IMR-90 (cell line): ENCODE data around the gene RAB1A. TPM values are rescaled to one million over a fixed set of nuclear protein-coding genes. Genes with fewer than 3 reads are reported as not detected.

Experiments
- ATAC-seq: fragments of 200-7000 bp; cut with Tn5 transposase; 2 replicates; pipeline ENCODE4 v1.9.1; 2020; ENCODE audit warnings: low read depth, mild to moderate bottlenecking, moderate library complexity
- BruUV-seq: library from RNA; stranded (reverse); fragments of 400-500 nt; replicated peaks from 2 replicates; lab custom pipeline; 2021; lab: Mats Ljungman, UMichigan
- CTCF ChIA-PET: fragments of 300-600 bp; formaldehyde crosslinking; extraction: SDS; loops from one replicate; lab custom pipeline; 2021; ENCODE audit warnings: antibody characterized with exemption; lab: Yijun Ruan, JAX
- POLR2A ChIA-PET: fragments of 300-600 bp; sonication (Branson Sonifier 250); formaldehyde crosslinking; loops from one replicate; lab custom pipeline; 2022; ENCODE audit warnings: antibody characterized with exemption; ENCODE audit not compliant: unreplicated experiment; lab: Charles Lee
- DNase-seq: peaks from one replicate; pipeline ENCODE4 v3.0.0; 2013
- H2AFZ ChIP-seq: replicated peaks from 2 replicates; pipeline ENCODE3; 2013; ENCODE audit warnings: low read length, mild to moderate bottlenecking; ENCODE audit not compliant: poor library complexity
- H2AK5ac ChIP-seq: 2 replicates; pipeline ENCODE4 v1.6.1; 2013; ENCODE audit warnings: low read depth, low read length, inconsistent platforms
- H2AK9ac ChIP-seq: replicated peaks from 2 replicates; pipeline ENCODE3; 2013; ENCODE audit warnings: mild to moderate bottlenecking, low read depth, low read length, moderate library complexity; ENCODE audit not compliant: poor library complexity
- H2BK120ac ChIP-seq: 2 replicates; pipeline ENCODE4 v1.6.1; 2013; ENCODE audit warnings: low read depth, low read length, inconsistent platforms
- H2BK15ac ChIP-seq: 3 replicates; pipeline ENCODE4 v1.6.1; 2013; ENCODE audit warnings: low read depth, low read length, inconsistent platforms
- H2BK20ac ChIP-seq: 2 replicates; pipeline ENCODE4 v1.6.1; 2013; ENCODE audit warnings: low read depth, mild to moderate bottlenecking, inconsistent platforms, low read length, moderate library complexity
- H2BK5ac ChIP-seq: 2 replicates; pipeline ENCODE4 v1.6.1; 2013; ENCODE audit warnings: mild to moderate bottlenecking, low read depth, low read length, inconsistent platforms; ENCODE audit not compliant: poor library complexity, severe bottlenecking
- H3K14ac ChIP-seq: replicated peaks from 2 replicates; pipeline ENCODE4 v1.6.1; 2013; ENCODE audit warnings: low read depth, low read length, inconsistent platforms
- H3K18ac ChIP-seq: 2 replicates; pipeline ENCODE4 v1.6.1; 2013; ENCODE audit warnings: low read depth, low read length, control low read depth
- H3K23ac ChIP-seq: 2 replicates; pipeline ENCODE4 v1.6.1; 2013; ENCODE audit warnings: low read depth, low read length, inconsistent platforms
- H3K27ac ChIP-seq: 2 replicates; pipeline ENCODE4 v1.5.1; 2013; ENCODE audit warnings: mild to moderate bottlenecking, control low read depth, low read length; ENCODE audit not compliant: insufficient read depth
- H3K27me3 ChIP-seq: 2 replicates; pipeline ENCODE4 v1.6.1; 2013; ENCODE audit warnings: low read length; ENCODE audit not compliant: control insufficient read depth, insufficient read depth
- H3K36me3 ChIP-seq: 2 replicates; pipeline ENCODE4 v1.6.1; 2013; ENCODE audit warnings: low read length, mixed read lengths; ENCODE audit not compliant: control insufficient read depth, insufficient read depth
- H3K4ac ChIP-seq: 2 replicates; pipeline ENCODE4 v1.6.1; 2013; ENCODE audit warnings: low read depth, low read length, inconsistent platforms
- H3K4me1 ChIP-seq: 2 replicates; pipeline ENCODE4 v1.6.1; 2013; ENCODE audit warnings: low read length, mixed read lengths; ENCODE audit not compliant: control insufficient read depth, insufficient read depth
- H3K4me2 ChIP-seq: 2 replicates; pipeline ENCODE4 v1.6.1; 2013; ENCODE audit warnings: low read depth, mild to moderate bottlenecking, control low read depth, low read length, moderate library complexity
- H3K4me3 ChIP-seq: 2 replicates; pipeline ENCODE4 v1.5.1; 2013; ENCODE audit warnings: low read depth, mild to moderate bottlenecking, control low read depth, low read length, moderate library complexity; ENCODE audit not compliant: insufficient read depth
- H3K56ac ChIP-seq: 2 replicates; pipeline ENCODE4 v1.6.1; 2013; ENCODE audit warnings: low read length, inconsistent platforms; ENCODE audit not compliant: insufficient read depth; ENCODE audit errors: extremely low read depth
- H3K79me1 ChIP-seq, 2 experiments: 2 replicates each; pipeline ENCODE4 v1.6.1; 2013; ENCODE audit warnings: low read length in 2 of 2, inconsistent platforms in 1 of 2, low read depth in 1 of 2
- H3K9ac ChIP-seq: 2 replicates; pipeline ENCODE4 v1.6.1; 2013; ENCODE audit warnings: low read depth, low read length, control low read depth
- H3K9me1 ChIP-seq: 2 replicates; pipeline ENCODE4 v1.6.1; 2013; ENCODE audit warnings: low read length, inconsistent platforms; ENCODE audit not compliant: insufficient read depth
- H3K9me3 ChIP-seq: 2 replicates; pipeline ENCODE4 v1.6.1; 2013; ENCODE audit warnings: low read length; ENCODE audit not compliant: control insufficient read depth, insufficient read depth
- H4K20me1 ChIP-seq: 2 replicates; pipeline ENCODE4 v1.6.1; 2013; ENCODE audit warnings: low read length, inconsistent platforms; ENCODE audit not compliant: insufficient read depth
- H4K5ac ChIP-seq: 2 replicates; pipeline ENCODE4 v1.6.1; 2013; ENCODE audit warnings: mild to moderate bottlenecking, low read depth, low read length, control low read depth
- H4K8ac ChIP-seq, 2 experiments: 2 replicates each; pipeline ENCODE4 v1.6.1; 2013; ENCODE audit warnings: low read depth in 2 of 2, low read length in 2 of 2, control low read depth in 1 of 2, inconsistent platforms in 1 of 2
- H4K91ac ChIP-seq: 2 replicates; pipeline ENCODE4 v1.6.1; 2013; ENCODE audit warnings: low read depth, low read length, inconsistent platforms; ENCODE audit not compliant: insufficient read depth
- BHLHE40 ChIP-seq: fragments of 150-350 bp; IDR thresholded peaks from 2 replicates; pipeline ENCODE4 v1.6.1; 2016; ENCODE audit warnings: mild to moderate bottlenecking, low read depth, low read length
- CEBPB ChIP-seq: IDR thresholded peaks from 2 replicates; pipeline ENCODE4 v1.6.1; 2012; ENCODE audit warnings: low read depth, low read length, improper control_type of control experiment
- CHD1 ChIP-seq: IDR thresholded peaks from 2 replicates; pipeline ENCODE4 v1.6.1; 2012; ENCODE audit warnings: low read depth, low read length, improper control_type of control experiment
- ELK1 ChIP-seq: fragments of 150-350 bp; IDR thresholded peaks from 2 replicates; pipeline ENCODE4 v1.6.1; 2016; ENCODE audit warnings: low read depth, mild to moderate bottlenecking, low read length, moderate library complexity, borderline replicate concordance
- FOS ChIP-seq: fragments of 150-350 bp; IDR thresholded peaks from 2 replicates; pipeline ENCODE4 v1.6.1; 2016; ENCODE audit warnings: low read depth, low read length
- MAFK ChIP-seq: IDR thresholded peaks from 2 replicates; pipeline ENCODE4 v1.6.1; 2012; ENCODE audit warnings: low read depth, low read length, improper control_type of control experiment
- MAZ ChIP-seq: IDR thresholded peaks from 2 replicates; pipeline ENCODE4 v1.6.1; 2012; ENCODE audit warnings: low read depth, mild to moderate bottlenecking, low read length, improper control_type of control experiment, moderate library complexity, borderline replicate concordance
- MXI1 ChIP-seq: IDR thresholded peaks from 2 replicates; pipeline ENCODE4 v1.6.1; 2012; ENCODE audit warnings: low read depth, mild to moderate bottlenecking, low read length, moderate library complexity, borderline replicate concordance
- POLR2A ChIP-seq: IDR thresholded peaks from 2 replicates; pipeline ENCODE4 v1.6.1; 2012; ENCODE audit warnings: mild to moderate bottlenecking, low read depth, low read length
- RAD21 ChIP-seq: IDR thresholded peaks from 2 replicates; pipeline ENCODE4 v1.6.1; 2012; ENCODE audit warnings: low read length, improper control_type of control experiment
- RCOR1 ChIP-seq: IDR thresholded peaks from 2 replicates; pipeline ENCODE4 v1.6.1; 2012; ENCODE audit warnings: mild to moderate bottlenecking, low read length, improper control_type of control experiment; ENCODE audit not compliant: insufficient replicate concordance
- RFX5 ChIP-seq: IDR thresholded peaks from 2 replicates; pipeline ENCODE4 v1.8.0; 2012; ENCODE audit warnings: low read depth, mild to moderate bottlenecking, low read length, moderate library complexity
- SMC3 ChIP-seq: fragments of 150-350 bp; IDR thresholded peaks from 2 replicates; pipeline ENCODE4 v1.6.1; 2016; ENCODE audit warnings: low read depth, mild to moderate bottlenecking, antibody characterized with exemption, low read length, moderate library complexity
- WGBS, 2 experiments: methylation state at CpG; one replicate each; pipeline versions ENCODE4 v1.1.5 to v1.1.7; 2013; ENCODE audit warnings: missing lambda C conversion rate in 2 of 2; ENCODE audit not compliant: insufficient read length in 1 of 2; ENCODE audit errors: extremely low coverage in 2 of 2; 5-methylcytosine and 5-hydroxymethylcytosine counted together
- dilution Hi-C: fragments of 300-500 bp; cut with HindIII; formaldehyde crosslinking; loops from one replicate; pipeline ENCODE4 v1.14.3; 2018; ENCODE audit warnings: low sequenced_read_pairs; ENCODE audit not compliant: unreplicated experiment
- in situ Hi-C: fragments of 300-500 bp; cut with MboI; formaldehyde crosslinking; loops from 3 replicates; pipeline ENCODE4 v1.14.3; 2019; ENCODE audit warnings: low sequenced_read_pairs, inconsistent platforms, mixed read lengths
- intact Hi-C: fragments of 100-400 bp; cut with micrococcal nuclease; formaldehyde crosslinking; loops from 2 replicates; pipeline ENCODE4 v1.10.0; 2022
- polyA plus RNA-seq, 3 experiments: library from polyadenylated mRNA; depleted of rRNA; stranded (reverse); fragments of >200 nt; gene quantifications; 2 replicates each; pipeline ENCODE4 v1.2.3, GENCODE V29; 2012; ENCODE audit warnings: low replicate concordance in 1 of 3
- total RNA-seq: library from RNA; depleted of rRNA; stranded (reverse); fragments of >200 nt; gene quantifications from 2 replicates; pipeline ENCODE4 v1.2.3, GENCODE V29; 2012

Gene RAB1A
- total and polyA plus RNA-seq, 2 of the 4 experiments (the other 2 are of a cell fraction) = 114 to 169 TPM

GRCh38 chr2:65043001-65043400 lies 86.9 kb downstream of the RAB1A start:
- Histone ChIP-seq H2BK15ac (no peak overlapping the region), H3K4me2 (no peak overlapping the region), H3K9me1 (0 out of 2 replicates have a peak, but pooled peaks cover 2% of the 10 kb centered on the region), H3K56ac (no peak overlapping the region), H3K9me3 (peaks cover 4% of the 10 kb centered on the region), H3K79me1 (no peaks in the 10 kb centered on the region), H3K36me3 (no peaks in the 10 kb centered on the region), H3K4me3 (no peak overlapping the region), H2AFZ (no peak overlapping the region), H4K5ac (no peak overlapping the region), H2BK120ac (no peak overlapping the region), H2AK9ac (no peak overlapping the region), H2BK20ac (no peak overlapping the region), H3K18ac (no peak overlapping the region), H3K9ac (no peak overlapping the region), H3K23ac (no peak overlapping the region), H4K20me1 (no peaks in the 10 kb centered on the region), H4K91ac (no peak overlapping the region), H4K8ac (no peak overlapping the region), H3K27me3 (peaks cover 6% of the 10 kb centered on the region), H3K27ac (no peak overlapping the region), H3K14ac (no peak overlapping the region), H2BK5ac (no peak overlapping the region), H2AK5ac (no peak overlapping the region), H3K4me1 (no peaks in the 10 kb centered on the region), H3K4ac (no peak overlapping the region)
- in situ Hi-C loops = loop anchor here (5.0 to 25.0 kb wide), 3 partner anchors 126 to 706 kb away; no protein-coding TSS in a partner anchor
- no CpG with 5 or more reads among the region's 2 CpGs for WGBS, 2 experiments
- ChIA-PET POLR2A (interaction anchor here (0.5 kb wide), 1 partner anchor 9 kb away, joined by 3 read pairs; no protein-coding TSS in a partner anchor), CTCF (interaction anchor here (0.6 to 0.9 kb wide), 3 partner anchors 13 to 125 kb away, joined by 3 read pairs; partner anchors contain the start of gene CEP68)
- no TSS peak for BruUV-seq
- DNase-seq (no peak), ATAC-seq (no peak)
- TF ChIP-seq MAFK (no peak), RAD21 (no peak), MXI1 (no peak), RCOR1 (no peak), CHD1 (no peak), SMC3 (no peak), RFX5 (no peak), MAZ (no peak), BHLHE40 (no peak), CEBPB (no peak), ELK1 (no peak), POLR2A (no peak), FOS (no peak)
- intact Hi-C loops = loop anchor here (5.0 to 10.0 kb wide), 3 partner anchors 51 to 456 kb away; no protein-coding TSS in a partner anchor
- dilution Hi-C loops = no loop called here
